D721Med (cell line): Measurements from ENCODE around the gene SEMA6A.

ENCODE experiments used
- DNase-seq: peaks from one replicate; pipeline ENCODE4 v3.0.0; 2011; ENCODE audit warnings: low spot score; ENCODE audit not compliant: insufficient read length
- FAIRE-seq: peaks from 2 replicates; lab custom pipeline; 2011; peaks lifted over from hg19 to GRCh38; lab: Jason Lieb, UNC
- TF ChIP-seq, protein P1 (sequence below): IDR thresholded peaks from 2 replicates; pipeline ENCODE4 v1.5.1; 2012; ENCODE audit warnings: mild to moderate bottlenecking, control low read depth; ENCODE audit not compliant: insufficient read depth; ENCODE audit errors: missing control alignments

The SEMA6A gene

DNA sequence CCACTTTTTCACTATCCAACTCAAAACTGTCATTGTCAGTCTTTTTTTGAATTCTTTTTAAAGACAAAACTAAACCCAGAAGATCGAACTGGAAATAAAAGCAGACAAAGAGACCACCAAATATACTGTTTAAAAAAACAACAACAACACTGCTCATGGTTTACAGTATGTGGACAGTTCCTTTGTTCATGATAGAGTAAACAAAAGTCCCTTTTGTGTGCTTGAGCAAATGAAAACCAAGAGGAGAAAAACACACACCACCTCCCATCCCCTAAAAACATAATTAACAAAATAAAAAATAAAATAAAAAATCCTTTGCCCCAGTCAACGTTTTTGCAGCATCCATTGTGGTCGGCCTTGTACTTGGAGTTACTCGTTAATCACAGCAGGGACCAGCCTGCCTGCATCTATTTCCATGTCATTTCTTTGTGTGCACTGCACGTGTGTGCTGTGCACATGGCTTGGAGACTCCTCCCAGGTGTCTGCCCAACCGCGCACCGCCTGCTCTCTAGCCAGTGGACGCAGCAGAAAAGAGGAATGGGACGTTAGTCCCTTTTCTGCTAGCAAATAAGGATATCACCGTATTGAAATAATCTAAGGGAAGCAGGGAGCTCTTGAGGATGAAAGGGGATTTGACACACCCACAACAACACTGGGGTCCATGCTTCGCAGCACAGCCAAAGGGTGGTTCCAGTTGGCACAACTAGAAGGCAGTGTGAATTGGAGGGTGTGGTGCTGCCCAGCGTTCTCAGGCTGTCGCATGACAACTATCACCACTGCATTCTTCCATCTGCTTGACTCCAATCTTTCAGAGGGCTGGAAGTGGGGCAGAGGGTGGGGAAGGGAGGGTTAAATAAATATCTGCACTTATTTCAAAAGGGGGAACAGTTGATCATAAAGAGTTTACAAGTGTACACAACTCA, 130.0 kb downstream of the SEMA6A start:
- DNase-seq (no peak), FAIRE-seq (no peak)
- TF ChIP-seq, protein P1, sequence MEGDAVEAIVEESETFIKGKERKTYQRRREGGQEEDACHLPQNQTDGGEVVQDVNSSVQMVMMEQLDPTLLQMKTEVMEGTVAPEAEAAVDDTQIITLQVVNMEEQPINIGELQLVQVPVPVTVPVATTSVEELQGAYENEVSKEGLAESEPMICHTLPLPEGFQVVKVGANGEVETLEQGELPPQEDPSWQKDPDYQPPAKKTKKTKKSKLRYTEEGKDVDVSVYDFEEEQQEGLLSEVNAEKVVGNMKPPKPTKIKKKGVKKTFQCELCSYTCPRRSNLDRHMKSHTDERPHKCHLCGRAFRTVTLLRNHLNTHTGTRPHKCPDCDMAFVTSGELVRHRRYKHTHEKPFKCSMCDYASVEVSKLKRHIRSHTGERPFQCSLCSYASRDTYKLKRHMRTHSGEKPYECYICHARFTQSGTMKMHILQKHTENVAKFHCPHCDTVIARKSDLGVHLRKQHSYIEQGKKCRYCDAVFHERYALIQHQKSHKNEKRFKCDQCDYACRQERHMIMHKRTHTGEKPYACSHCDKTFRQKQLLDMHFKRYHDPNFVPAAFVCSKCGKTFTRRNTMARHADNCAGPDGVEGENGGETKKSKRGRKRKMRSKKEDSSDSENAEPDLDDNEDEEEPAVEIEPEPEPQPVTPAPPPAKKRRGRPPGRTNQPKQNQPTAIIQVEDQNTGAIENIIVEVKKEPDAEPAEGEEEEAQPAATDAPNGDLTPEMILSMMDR, result no peak

DNA sequence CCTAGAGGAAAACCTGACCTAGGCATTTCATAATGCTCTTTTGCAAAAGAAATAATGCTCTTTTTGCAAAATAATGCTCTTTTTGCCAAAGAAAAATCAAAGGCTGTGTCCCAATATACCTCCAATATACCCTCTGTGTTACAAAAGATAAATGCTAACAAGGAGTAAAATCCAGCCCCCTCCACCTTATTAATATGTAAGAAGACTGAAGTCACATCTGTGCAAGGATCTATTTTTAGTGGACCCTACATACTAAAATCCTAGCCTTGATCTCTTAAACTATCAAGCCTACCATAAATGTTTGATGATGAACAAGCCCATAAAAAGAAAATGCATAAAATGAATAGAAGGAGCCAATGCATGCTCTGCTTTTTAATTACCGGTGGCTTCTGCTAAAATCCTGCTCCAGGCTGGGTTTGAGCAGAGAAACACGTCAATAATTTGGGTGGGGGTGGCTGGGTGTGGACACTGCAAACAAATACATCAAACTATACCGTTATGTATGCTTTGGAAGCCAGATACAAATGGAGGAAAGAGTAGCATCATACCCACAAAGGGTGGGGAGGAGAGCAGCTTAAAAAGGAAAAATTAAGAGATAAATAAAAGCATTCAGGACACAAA, 131.6 kb downstream of the SEMA6A start:
- DNase-seq, result no peak
- TF ChIP-seq, protein P1, result no peak

DNA sequence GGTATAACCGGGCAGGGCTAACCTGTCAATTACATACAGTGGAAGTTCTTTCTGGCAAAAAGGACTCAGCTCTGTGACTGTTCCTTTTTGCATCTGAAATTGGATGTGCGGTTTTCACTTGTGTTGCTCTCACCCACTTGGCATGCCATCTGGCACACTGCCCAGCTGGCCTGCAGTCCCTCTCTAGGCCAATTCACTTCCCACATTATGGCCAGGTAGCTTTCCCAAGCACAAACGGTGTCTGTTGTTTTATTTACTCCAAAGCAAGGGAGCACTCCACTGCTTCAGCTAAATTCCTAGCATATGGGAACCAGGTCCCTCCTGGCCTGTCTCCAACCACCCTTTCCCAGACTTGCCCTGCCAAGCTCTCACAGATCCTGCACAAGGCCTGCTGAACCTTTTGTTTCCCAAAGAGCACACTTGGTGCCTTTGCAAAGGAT, 132.5 kb downstream of the SEMA6A start:
- no peak for DNase-seq
- FAIRE-seq, result no peak
- TF ChIP-seq, protein P1, result no peak

More for the DNA sequence above, 131.6 kb downstream of the SEMA6A start:
- FAIRE-seq, result no peak

DNA sequence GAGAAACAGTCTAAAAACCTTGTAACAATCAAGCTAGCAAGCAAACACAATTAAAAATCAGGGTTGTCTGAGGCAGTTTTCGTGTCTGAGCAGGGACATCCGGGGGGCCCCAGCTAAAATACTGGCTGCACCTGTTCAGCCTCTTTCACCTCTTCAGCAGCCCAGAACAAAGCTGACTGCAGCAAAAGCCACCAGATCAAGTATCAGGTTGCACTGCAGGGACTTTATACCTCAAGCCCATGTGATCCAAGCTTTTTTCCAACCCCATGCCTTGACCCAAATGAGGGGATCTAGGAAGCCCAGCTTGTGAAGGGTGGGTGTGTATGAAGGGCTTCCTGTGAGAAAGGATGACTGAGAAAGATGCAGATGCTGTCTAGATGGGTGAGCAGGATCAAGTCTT, 133.4 kb downstream of the SEMA6A start:
- FAIRE-seq, result no peak
- TF ChIP-seq, protein P1, result no peak
- DNase-seq, result no peak

DNA sequence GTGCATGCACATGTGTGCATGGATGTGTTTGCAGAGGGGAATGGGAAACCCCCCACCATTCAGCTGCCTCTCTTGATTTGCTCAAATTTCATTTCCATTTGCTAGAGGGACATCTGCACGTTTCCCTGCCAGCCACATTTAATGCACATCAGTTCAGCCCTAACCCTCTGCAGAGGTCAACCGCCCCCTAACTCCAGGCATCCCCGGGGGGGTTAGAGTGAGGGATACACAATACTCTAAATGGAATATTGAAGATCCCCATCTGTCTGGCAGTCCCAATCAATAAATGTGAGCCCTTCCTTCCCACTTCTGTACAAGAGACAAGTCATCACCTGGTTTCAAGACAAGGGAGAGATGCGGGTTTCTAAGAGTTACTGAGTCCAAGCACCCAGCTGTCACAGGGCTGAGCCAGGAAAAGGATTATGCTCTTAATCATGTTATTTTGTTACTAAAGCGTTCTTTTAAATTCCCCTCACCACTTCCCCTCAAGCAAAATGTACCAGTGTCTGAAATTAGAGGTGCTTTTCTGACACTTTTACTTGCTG, 134.1 kb downstream of the SEMA6A start:
- DNase-seq, result peak; percentile 31
- FAIRE-seq, result no peak

DNA sequence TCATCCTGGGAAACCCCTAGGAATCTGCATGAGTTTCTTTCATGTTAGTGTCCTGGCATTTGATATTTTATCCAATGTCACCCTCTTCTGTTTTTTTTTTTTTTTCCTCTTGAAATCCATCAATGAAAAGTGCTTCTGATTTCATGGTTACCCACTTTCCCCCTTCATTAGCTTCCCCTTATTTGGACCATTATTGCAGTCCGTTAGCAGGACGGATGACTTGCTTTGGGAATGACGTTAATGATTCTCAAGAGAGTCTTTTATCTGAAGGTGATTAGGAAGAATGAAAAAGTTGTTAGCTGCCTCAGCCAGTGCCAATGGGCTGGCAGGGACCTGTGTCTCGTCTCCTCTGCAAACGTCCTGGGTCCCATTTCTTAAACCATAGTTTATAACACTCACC, 134.7 kb downstream of the SEMA6A start:
- TF ChIP-seq, protein P1, result no peak
- FAIRE-seq (no peak), DNase-seq (no peak)

More for the DNA sequence above, 134.1 kb downstream of the SEMA6A start:
- TF ChIP-seq, protein P1, result no peak
